ENCODE data around the gene TMEM167B.

TMEM167B gene

DNA sequence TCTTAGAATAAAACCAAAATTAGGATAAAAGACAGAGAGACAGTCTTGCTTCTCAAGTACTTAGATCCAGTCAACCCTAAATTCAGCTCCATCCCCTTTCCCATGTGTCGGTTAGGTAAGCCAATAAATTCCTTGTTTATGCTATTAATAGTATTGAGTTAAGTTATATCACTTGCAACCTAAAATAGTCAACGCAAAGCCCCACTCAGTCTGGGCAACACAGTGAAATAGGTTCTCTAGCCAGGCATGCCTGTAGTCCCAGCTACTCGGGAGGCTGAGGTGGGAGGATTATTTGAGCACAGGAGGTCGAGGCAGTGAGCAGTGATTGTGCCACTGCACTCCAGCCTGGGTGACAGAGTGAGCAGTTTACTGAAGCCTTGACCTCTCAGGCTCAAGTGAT is 29.4 kb upstream of the TMEM167B start:
- ATAC-seq (replicated peaks; ENCODE audit: extremely low read depth, poor library complexity, severe bottlenecking) (no peak), DNase-seq (ENCODE audit: low spot score in 2 of 2) (no peak)
- no peak overlapping the region for H3K27ac Mint-ChIP-seq (ENCODE audit: low read depth)
- H3K9me3 Mint-ChIP-seq, result no peaks in the 10 kb centered on the region
- H3K4me1 Mint-ChIP-seq, result no peaks in the 10 kb centered on the region
- H3K4me3 Mint-ChIP-seq, result no peak overlapping the region
- peaks cover 16% of the 10 kb centered on the region for H3K36me3 Mint-ChIP-seq (ENCODE audit: insufficient read depth)
- H3K27me3 Mint-ChIP-seq, result no peaks in the 10 kb centered on the region

GRCh38 chr1:109065137-109065536 is 25.4 kb upstream of the TMEM167B start:
- ATAC-seq (replicated peaks; ENCODE audit: extremely low read depth, poor library complexity, severe bottlenecking) (no peak), DNase-seq (ENCODE audit: low spot score in 2 of 2) (no peak)
- Mint-ChIP-seq H3K9me3 (no peaks in the 10 kb centered on the region), H3K27ac (ENCODE audit: low read depth) (no peak overlapping the region), H3K36me3 (ENCODE audit: insufficient read depth) (peaks cover 27% of the 10 kb centered on the region), H3K27me3 (no peaks in the 10 kb centered on the region), H3K4me3 (no peak overlapping the region), H3K4me1 (no peaks in the 10 kb centered on the region)

DNA sequence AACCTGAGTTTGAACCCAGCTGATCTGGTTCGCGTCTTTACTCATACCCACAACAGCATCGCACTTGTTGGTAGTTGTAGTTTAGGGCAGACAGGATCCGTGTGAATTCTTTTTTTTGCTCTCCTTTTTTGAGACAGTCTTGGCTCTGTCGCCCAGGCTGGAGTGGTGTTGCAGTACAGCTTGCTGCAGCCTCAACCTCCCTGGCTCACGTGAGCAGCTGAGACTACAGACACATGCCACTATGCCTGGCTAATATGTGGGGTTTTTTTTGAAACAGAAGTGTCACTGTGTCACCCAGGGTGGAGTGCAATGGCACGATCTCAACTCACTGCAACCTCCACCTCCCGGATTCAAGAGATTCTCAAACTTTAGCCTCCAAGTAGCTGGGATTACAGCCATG is 22.7 kb upstream of the TMEM167B start:
- Mint-ChIP-seq H3K4me3 (no peak overlapping the region), H3K4me1 (peaks cover 9% of the 10 kb centered on the region), H3K9me3 (no peaks in the 10 kb centered on the region), H3K27me3 (no peaks in the 10 kb centered on the region), H3K27ac (ENCODE audit: low read depth) (no peak overlapping the region), H3K36me3 (ENCODE audit: insufficient read depth) (peaks cover 33% of the 10 kb centered on the region)
- DNase-seq (ENCODE audit: low spot score in 2 of 2) (no peak), ATAC-seq (replicated peaks; ENCODE audit: extremely low read depth, poor library complexity, severe bottlenecking) (no peak)

DNA sequence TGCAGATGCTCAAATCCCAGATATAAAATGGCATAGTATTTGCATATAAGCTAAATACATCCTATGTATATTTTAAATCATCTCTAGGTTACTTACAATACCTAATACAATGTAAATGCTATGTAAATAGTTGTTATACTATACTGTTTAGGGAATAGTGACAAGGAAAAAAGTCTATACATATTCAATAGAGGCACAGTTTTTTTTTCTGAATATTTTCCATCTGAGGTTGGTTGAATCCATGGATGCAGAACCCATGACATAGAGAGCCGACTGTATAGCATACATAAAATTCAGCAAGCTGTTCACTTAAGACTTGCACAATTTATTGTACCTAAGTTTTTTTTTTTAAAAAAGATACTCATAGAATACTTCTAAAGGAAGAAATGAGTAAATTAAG is 21.3 kb upstream of the TMEM167B start:
- Mint-ChIP-seq H3K9me3 (no peaks in the 10 kb centered on the region), H3K4me1 (peaks cover 14% of the 10 kb centered on the region), H3K36me3 (ENCODE audit: insufficient read depth) (peaks cover 35% of the 10 kb centered on the region), H3K4me3 (no peak overlapping the region), H3K27me3 (no peaks in the 10 kb centered on the region), H3K27ac (ENCODE audit: low read depth) (no peak overlapping the region)
- DNase-seq (ENCODE audit: low spot score in 2 of 2) (no peak), ATAC-seq (replicated peaks; ENCODE audit: extremely low read depth, poor library complexity, severe bottlenecking) (no peak)

DNA sequence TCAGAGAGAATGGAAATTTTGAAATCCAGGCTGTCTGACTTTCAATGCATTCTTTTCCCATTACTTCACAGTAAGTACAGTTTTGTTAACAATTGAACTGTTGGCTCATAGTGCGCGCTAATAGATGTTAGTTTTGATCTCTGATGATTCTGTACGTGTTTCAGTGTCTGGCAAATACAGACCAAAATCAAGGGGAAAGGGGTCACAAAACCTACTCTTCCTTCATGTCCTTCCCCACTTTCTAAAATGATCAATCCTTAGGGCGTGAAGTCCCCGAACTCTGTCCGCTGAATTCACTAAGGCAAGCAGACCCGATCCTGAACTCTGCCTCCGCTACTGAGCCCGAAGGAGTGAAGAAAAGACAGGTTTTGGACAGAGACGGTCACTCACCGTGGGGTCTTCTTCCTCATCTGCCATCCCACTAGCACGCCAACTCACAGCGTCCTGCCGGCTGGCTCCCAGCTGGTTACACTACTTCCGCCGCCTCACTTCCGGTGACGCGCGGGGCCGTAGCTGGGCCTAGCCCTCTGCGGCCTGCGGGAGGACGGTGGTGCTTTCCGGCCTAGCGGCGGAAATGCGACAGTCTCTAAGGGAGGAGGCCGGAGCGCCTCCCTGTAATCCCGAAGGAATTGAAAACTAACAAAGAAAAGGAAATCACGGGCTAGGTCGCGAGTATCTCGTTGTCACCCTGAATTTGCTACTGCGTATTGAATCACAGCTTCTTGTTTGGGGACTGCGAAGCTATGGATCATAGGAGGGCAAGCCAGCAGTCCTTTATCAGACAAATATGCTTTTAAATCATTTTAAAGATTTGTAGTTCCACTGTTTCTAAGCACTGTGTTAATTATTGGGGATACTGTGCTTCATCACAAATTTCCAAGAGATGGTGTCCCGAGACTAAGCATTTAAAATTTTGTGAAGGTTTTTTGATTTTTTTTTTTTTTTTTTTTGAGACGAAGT is 14.8 kb upstream of the TMEM167B start, which contains the start of gene TAF13:
TSS of gene TAF13 (minus strand) at position 473 of the 960 bp plus-strand sequence. CDS start at position 417, 56 bp downstream.
- H3K4me1 Mint-ChIP-seq, result peaks cover 29% of the 10 kb centered on the region
- H3K27ac Mint-ChIP-seq (ENCODE audit: low read depth), result peak within 1 kb of the TSS; percentile 98
- H3K27me3 Mint-ChIP-seq, result no peaks in the 10 kb centered on the region
- H3K4me3 Mint-ChIP-seq, result peak within 1 kb of the TSS; percentile 95
- DNase-seq (ENCODE audit: low spot score in 2 of 2) (peak; percentile 70 to 72), ATAC-seq (replicated peaks; ENCODE audit: extremely low read depth, poor library complexity, severe bottlenecking) (peak; percentile 98)
- peaks cover 19% of the 10 kb centered on the region for H3K36me3 Mint-ChIP-seq (ENCODE audit: insufficient read depth)
- no peaks in the 10 kb centered on the region for H3K9me3 Mint-ChIP-seq

GRCh38 chr1:109078317-109078716 is 12.2 kb upstream of the TMEM167B start:
- no peak overlapping the region for H3K27ac Mint-ChIP-seq (ENCODE audit: low read depth)
- H3K4me3 Mint-ChIP-seq, result no peak overlapping the region
- peaks cover 14% of the 10 kb centered on the region for H3K36me3 Mint-ChIP-seq (ENCODE audit: insufficient read depth)
- no peaks in the 10 kb centered on the region for H3K27me3 Mint-ChIP-seq
- no peak for ATAC-seq (replicated peaks; ENCODE audit: extremely low read depth, poor library complexity, severe bottlenecking)
- no peak for DNase-seq (ENCODE audit: low spot score in 2 of 2)
- no peaks in the 10 kb centered on the region for H3K9me3 Mint-ChIP-seq
- H3K4me1 Mint-ChIP-seq, result peaks cover 21% of the 10 kb centered on the region

DNA sequence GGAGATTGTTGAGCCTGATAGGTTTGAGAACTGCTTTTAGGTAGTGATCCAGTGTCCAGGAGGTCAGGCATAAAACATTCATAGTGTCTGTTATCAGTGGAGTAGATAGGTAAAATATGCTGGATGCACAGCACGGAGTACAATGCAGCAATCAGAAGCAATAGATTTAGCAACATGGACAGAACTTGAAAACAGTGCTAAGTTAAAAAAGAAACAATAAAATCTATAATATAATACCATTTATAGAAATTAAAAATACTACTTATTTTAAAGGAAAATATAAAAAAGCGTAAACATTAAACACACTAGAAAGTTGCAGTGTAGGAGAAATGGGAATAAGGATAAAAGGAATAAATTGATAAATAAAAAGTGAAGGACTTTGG is 11.3 kb upstream of the TMEM167B start:
- ATAC-seq (replicated peaks; ENCODE audit: extremely low read depth, poor library complexity, severe bottlenecking), result no peak
- H3K4me3 Mint-ChIP-seq, result no peak overlapping the region
- no peaks in the 10 kb centered on the region for H3K9me3 Mint-ChIP-seq
- H3K36me3 Mint-ChIP-seq (ENCODE audit: insufficient read depth), result peaks cover 11% of the 10 kb centered on the region
- no peak overlapping the region for H3K27ac Mint-ChIP-seq (ENCODE audit: low read depth)
- no peak for DNase-seq (ENCODE audit: low spot score in 2 of 2)
- H3K4me1 Mint-ChIP-seq, result peaks cover 19% of the 10 kb centered on the region
- H3K27me3 Mint-ChIP-seq, result no peaks in the 10 kb centered on the region

DNA sequence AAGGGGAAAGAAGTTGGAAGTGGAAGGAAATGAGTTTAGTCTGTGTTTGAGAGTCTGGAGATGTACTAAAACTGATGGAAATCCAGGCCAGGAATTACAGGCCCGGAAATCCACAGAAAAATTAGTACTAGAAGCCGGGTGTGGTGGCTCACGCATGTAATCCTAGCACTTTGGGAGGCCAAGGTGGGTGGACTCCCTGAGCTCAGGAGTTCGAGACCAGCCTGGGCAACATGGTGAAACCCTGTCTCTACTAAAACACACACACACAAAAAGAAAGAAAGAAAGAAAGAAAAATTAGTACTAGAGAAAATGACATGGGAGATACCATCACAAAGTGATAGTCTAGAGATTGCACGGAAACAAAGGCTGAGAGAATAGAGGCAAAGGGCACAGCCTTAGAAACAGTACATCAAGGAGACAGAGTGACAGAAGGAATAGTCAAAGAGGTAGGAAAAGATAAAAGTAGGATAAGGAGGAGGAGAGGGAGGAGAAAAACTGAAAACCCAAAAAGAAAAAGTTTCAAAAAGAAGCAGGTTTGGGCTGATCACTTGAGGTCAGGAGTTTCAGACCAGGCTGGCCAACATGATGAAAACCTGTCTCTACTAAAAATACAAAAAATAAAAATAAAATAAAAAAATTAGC is 10.0 kb upstream of the TMEM167B start:
- no peak overlapping the region for H3K27ac Mint-ChIP-seq (ENCODE audit: low read depth)
- H3K4me3 Mint-ChIP-seq, result no peak overlapping the region
- H3K36me3 Mint-ChIP-seq (ENCODE audit: insufficient read depth), result peaks cover 9% of the 10 kb centered on the region
- peaks cover 6% of the 10 kb centered on the region for H3K4me1 Mint-ChIP-seq
- H3K27me3 Mint-ChIP-seq, result no peaks in the 10 kb centered on the region
- no peaks in the 10 kb centered on the region for H3K9me3 Mint-ChIP-seq
- ATAC-seq (replicated peaks; ENCODE audit: extremely low read depth, poor library complexity, severe bottlenecking) (no peak), DNase-seq (ENCODE audit: low spot score in 2 of 2) (no peak)

- no peaks in the 10 kb centered on the region for H3K4me1 Mint-ChIP-seq
- ATAC-seq (replicated peaks; ENCODE audit: extremely low read depth, poor library complexity, severe bottlenecking), result no peak
- H3K36me3 Mint-ChIP-seq (ENCODE audit: insufficient read depth), result peaks cover 2% of the 10 kb centered on the region
- H3K27ac Mint-ChIP-seq (ENCODE audit: low read depth), result no peak overlapping the region
- no peaks in the 10 kb centered on the region for H3K27me3 Mint-ChIP-seq
- no peak for DNase-seq (ENCODE audit: low spot score in 2 of 2)
- no peaks in the 10 kb centered on the region for H3K9me3 Mint-ChIP-seq
- H3K4me3 Mint-ChIP-seq, result no peak overlapping the region
These were observed 7.1 kb upstream of the TMEM167B start for GRCh38 chr1:109083501-109083900.

- no peaks in the 10 kb centered on the region for H3K4me1 Mint-ChIP-seq
- no peak overlapping the region for H3K27ac Mint-ChIP-seq (ENCODE audit: low read depth)
- H3K27me3 Mint-ChIP-seq, result no peaks in the 10 kb centered on the region
- H3K36me3 Mint-ChIP-seq (ENCODE audit: insufficient read depth), result peaks cover 4% of the 10 kb centered on the region
- no peaks in the 10 kb centered on the region for H3K9me3 Mint-ChIP-seq
- no peak for DNase-seq (ENCODE audit: low spot score in 2 of 2)
- H3K4me3 Mint-ChIP-seq, result no peak overlapping the region
- no peak for ATAC-seq (replicated peaks; ENCODE audit: extremely low read depth, poor library complexity, severe bottlenecking)
These were observed 6.6 kb upstream of the TMEM167B start for GRCh38 chr1:109083923-109084322.

- Mint-ChIP-seq H3K4me3 (no peak overlapping the region), H3K36me3 (ENCODE audit: insufficient read depth) (peaks cover 6% of the 10 kb centered on the region), H3K27me3 (no peaks in the 10 kb centered on the region), H3K9me3 (no peaks in the 10 kb centered on the region), H3K27ac (ENCODE audit: low read depth) (no peak overlapping the region), H3K4me1 (no peaks in the 10 kb centered on the region)
- ATAC-seq (replicated peaks; ENCODE audit: extremely low read depth, poor library complexity, severe bottlenecking) (no peak), DNase-seq (ENCODE audit: low spot score in 2 of 2) (no peak)
These were observed 5.7 kb upstream of the TMEM167B start for GRCh38 chr1:109084563-109085517.
